AG04449 (cell line): ENCODE data around the gene MAST2.
A peak's percentile ranks its signal among the peaks of the same experiment; 100 is the strongest.

Experiments
- CTCF ChIA-PET: fragments of 350-600 bp; formaldehyde crosslinking; extraction: SDS; loops from one replicate; lab custom pipeline; 2021; ENCODE audit warnings: antibody characterized with exemption; lab: Yijun Ruan, JAX
- POLR2A ChIA-PET: fragments of 400-600, 350-600 bp; formaldehyde crosslinking; extraction: SDS; loops from one replicate; lab custom pipeline; 2020; ENCODE audit warnings: antibody characterized with exemption, inconsistent platforms; lab: Yijun Ruan, JAX
- DNase-seq: peaks from one replicate; pipeline ENCODE4 v3.0.0-alpha.2; 2010; ENCODE audit warnings: low read depth, low spot score
- H3K4me3 ChIP-seq: 2 replicates; pipeline ENCODE4 v1.5.1; 2011; ENCODE audit warnings: low read depth, mild to moderate bottlenecking, control low read depth, low read length
- TF ChIP-seq, protein P1 (sequence below): IDR thresholded peaks from one replicate; pipeline ENCODE4 v1.5.1; 2011; ENCODE audit warnings: mild to moderate bottlenecking, moderate library complexity, low read length, control low read depth, inconsistent platforms; ENCODE audit not compliant: insufficient read depth; ENCODE audit errors: missing control alignments

The MAST2 gene

GRCh38 chr1:45883658-45884057, 80.2 kb downstream of the MAST2 start:
- ChIA-PET CTCF (interaction anchor here (0.9 to 2.8 kb wide), 7 partner anchors 13 to 371 kb away, joined by 3 to 11 read pairs (median 4); no protein-coding TSS in a partner anchor), POLR2A (no interaction called here)
- TF ChIP-seq, protein P1, sequence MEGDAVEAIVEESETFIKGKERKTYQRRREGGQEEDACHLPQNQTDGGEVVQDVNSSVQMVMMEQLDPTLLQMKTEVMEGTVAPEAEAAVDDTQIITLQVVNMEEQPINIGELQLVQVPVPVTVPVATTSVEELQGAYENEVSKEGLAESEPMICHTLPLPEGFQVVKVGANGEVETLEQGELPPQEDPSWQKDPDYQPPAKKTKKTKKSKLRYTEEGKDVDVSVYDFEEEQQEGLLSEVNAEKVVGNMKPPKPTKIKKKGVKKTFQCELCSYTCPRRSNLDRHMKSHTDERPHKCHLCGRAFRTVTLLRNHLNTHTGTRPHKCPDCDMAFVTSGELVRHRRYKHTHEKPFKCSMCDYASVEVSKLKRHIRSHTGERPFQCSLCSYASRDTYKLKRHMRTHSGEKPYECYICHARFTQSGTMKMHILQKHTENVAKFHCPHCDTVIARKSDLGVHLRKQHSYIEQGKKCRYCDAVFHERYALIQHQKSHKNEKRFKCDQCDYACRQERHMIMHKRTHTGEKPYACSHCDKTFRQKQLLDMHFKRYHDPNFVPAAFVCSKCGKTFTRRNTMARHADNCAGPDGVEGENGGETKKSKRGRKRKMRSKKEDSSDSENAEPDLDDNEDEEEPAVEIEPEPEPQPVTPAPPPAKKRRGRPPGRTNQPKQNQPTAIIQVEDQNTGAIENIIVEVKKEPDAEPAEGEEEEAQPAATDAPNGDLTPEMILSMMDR = no peak
- no peak overlapping the region for H3K4me3 ChIP-seq
- peak; percentile 24 for DNase-seq

GRCh38 chr1:45884700-45885099, 81.3 kb downstream of the MAST2 start:
- POLR2A ChIA-PET = no interaction called here
- H3K4me3 ChIP-seq = no peak overlapping the region
- TF ChIP-seq, protein P1 = no peak
- CTCF ChIA-PET = interaction anchor here (1.1 to 2.8 kb wide), 5 partner anchors 8 to 315 kb away, joined by 3 to 7 read pairs (median 4); no protein-coding TSS in a partner anchor
- no peak for DNase-seq

- H3K4me3 ChIP-seq = no peak overlapping the region
- CTCF ChIA-PET = interaction anchor here (0.9 kb wide), 1 partner anchor 11 kb away, joined by 3 read pairs; no protein-coding TSS in a partner anchor
- POLR2A ChIA-PET = no interaction called here
- DNase-seq = no peak
- TF ChIP-seq, protein P1 = no peak
Observed at GRCh38 chr1:45886229-45886628, 82.8 kb downstream of the MAST2 start.

DNA sequence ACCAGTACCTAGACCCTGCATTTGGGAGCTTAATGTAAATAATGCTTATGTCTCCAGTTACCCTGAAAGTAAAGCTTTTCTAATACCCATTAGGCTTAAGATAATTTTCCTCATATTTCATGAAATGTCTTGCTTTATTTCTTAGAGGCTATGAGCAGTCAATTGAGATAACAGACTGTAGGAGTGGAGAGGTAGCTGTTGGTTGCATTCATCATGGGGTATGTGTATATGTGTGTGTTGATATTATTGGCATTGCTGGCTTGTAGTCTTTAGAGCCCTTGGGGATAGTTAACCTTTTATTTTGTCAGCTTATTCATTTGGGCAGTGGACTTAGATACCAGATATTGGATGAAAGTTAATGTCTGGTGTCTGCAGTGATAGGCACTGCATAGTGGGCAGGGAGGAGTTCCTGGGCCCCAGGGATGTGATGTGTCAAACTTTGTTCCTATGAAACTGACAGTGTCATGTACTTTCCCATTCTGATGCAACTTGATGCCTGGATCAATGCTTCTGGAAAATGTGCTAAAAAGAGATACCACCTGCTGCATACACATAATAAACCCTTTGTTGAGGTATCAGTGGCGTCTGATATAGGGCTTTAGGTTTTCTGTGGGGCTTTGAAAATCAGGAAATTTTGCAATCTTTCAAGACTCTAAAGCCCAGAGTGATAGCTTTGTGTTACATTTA, 83.9 kb downstream of the MAST2 start:
- POLR2A ChIA-PET = no interaction called here
- TF ChIP-seq, protein P1 = no peak
- DNase-seq = no peak
- no peak overlapping the region for H3K4me3 ChIP-seq
- CTCF ChIA-PET = interaction anchor here (0.9 to 1.0 kb wide), 2 partner anchors 10 to 318 kb away, joined by 3 read pairs; no protein-coding TSS in a partner anchor

DNA sequence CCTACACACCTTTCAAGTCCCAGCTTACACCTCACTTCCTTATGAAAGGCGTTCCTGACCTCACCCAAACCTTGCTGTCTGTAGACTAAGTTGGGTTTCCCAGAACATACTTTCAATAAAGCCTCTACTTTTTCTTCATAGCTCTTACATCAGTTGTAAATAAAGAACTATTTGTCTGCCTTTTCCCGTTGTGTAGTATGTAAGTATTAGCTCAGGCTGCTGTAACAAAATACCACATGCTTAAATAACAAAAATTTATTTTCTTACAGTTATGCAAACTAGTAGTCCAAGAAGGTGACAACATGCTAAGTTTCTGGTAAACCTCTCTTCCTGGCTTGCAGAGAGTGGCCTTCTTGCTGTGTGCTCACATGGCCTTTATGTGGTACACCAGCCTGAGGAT, 86.7 kb downstream of the MAST2 start:
- ChIA-PET CTCF (interaction anchor here (1.6 kb wide), 2 partner anchors 8 to 9 kb away, joined by 8 read pairs; no protein-coding TSS in a partner anchor), POLR2A (no interaction called here)
- H3K4me3 ChIP-seq = no peak overlapping the region
- TF ChIP-seq, protein P1 = no peak
- no peak for DNase-seq

DNA sequence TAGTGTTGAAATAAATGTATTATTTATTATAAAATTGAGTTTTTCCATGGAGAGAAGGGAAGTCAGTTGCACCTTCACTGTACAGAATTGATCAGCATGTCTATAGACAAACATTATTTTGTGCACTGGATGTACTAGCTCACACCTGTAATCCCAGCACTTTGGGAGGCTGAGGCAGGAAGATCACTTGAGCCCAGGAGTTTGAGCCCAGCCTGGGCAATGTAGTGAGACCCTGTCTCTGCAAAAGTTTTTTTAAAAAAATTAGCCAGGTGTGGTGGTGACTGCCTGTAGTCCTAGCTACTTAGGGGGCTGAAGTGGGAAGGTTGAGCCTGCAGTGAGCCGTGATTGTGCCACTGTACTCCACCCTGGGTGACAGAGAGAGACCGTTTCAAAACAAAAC, 87.7 kb downstream of the MAST2 start:
- CTCF ChIA-PET = interaction anchor here (1.6 kb wide), 2 partner anchors 9 to 10 kb away, joined by 8 read pairs; no protein-coding TSS in a partner anchor
- TF ChIP-seq, protein P1 = no peak

More for the DNA sequence above, 87.7 kb downstream of the MAST2 start:
- no peak for DNase-seq
- POLR2A ChIA-PET = interaction anchor here (0.9 kb wide), 1 partner anchor 241 kb away, joined by 3 read pairs; the partner anchor contains the start of gene PIK3R3
- no peak overlapping the region for H3K4me3 ChIP-seq
